Fibroblast of skin of left quadriceps (primary cell): ENCODE measurements around the gene GGACT.
"Not testable (repeated sequence)": the region's sequence is repeated elsewhere in the genome, so short reads cannot be mapped to it uniquely, and the experiment has no call there.

ENCODE experiments used
- DNase-seq, 2 experiments: peaks; one replicate each; pipeline ENCODE4 v3.0.0-alpha.2; 2013; ENCODE audit warnings: low read depth in 2 of 2

GGACT gene

DNA sequence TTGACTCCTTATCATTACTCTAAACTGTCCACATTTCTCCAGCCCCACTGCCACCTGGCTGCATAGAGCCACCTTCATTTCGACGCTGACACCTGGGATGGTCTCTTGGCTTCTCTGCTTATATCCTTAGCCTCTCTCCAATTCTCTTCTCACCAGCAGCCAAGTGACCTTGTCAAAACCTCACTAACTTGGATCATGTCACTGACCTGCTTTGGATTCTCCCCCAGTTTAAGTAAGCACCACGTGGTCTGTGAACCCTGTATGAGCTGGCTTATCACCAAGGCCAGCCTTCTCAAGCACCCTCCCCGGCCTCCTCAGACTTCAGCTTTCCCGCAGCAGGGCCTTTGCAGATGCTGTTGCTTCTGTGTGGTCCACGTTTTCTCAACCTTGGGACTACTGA lies 12.3 kb upstream of the GGACT start:
- no peak for DNase-seq

DNA sequence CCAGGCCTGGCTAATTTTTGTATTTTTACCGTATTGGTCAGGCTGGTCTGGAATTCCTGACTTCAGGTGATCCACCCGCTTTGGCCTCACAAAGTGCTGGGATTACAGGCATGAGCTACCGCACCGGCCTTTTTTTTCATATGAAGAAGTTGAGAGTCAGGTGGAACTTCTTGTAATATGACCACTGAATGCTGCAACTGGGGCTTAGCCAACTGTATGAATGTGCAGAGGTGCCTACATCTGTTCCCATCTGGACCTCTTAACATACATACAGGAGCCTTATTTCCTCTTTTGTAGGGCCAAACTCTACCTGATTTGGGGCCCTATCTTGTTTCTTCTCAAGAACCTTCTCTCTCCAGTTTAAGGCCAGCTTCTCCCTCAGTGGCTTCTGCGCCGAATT lies 11.9 kb upstream of the GGACT start:
- DNase-seq: no peak

DNA sequence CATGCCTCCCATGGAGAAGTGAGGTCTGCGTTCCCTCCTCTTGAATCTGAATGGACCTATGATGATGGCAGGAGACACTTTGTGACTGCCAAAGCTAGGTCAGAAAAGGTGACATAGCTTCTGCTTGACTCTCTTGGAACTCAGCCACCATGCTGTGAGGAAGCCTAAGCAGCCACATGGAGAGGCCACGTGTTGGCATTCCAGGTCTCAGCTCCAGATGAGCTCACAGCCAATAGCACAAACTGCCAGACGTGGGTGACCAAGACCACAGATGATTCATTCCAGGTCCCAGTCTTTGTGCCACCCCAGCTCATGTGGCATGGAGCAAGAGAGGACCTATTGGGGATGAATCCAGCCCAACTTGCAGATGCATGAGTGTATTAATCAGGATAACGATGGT lies 8.7 kb upstream of the GGACT start:
- no peak for DNase-seq

DNA sequence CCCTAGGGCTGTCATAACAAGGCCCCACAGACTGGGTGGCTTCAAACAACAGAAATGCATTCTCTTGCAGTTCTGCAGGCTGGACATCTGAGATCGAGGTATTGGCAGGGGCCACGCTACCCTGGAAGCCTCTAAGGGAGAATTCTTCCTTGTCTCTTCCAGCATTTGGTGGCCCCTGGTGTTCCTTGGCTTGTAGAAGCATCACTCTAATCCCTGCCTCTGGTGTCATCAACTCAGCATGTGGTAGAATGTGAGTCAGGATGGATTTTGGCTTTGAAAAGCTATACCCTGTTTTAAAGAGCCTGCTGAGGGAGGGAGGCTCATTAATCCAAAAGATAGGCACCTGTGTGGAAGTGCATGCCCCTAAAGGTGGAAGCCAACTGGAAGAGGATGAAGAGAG lies 7.9 kb upstream of the GGACT start:
- DNase-seq: no peak

DNA sequence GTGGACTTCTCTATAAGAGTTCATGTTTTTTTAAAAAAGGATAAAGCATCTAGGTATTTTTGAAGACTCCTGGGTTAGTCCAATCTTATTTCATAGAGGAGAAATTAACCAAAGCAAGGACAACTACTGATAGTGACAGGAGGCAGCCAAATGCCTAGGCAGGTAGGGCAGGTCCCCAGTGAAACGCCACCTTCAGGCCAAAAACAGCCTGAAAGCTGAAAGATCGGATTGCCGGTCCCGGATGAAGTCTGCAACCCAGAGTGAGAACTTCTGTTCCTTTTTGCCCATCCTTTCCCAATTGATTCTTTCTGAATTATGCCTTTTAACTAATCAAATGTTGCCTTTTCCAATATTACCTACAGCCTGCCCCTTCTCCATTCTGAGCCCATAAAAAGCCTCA lies 6.1 kb upstream of the GGACT start:
- DNase-seq: no peak

DNA sequence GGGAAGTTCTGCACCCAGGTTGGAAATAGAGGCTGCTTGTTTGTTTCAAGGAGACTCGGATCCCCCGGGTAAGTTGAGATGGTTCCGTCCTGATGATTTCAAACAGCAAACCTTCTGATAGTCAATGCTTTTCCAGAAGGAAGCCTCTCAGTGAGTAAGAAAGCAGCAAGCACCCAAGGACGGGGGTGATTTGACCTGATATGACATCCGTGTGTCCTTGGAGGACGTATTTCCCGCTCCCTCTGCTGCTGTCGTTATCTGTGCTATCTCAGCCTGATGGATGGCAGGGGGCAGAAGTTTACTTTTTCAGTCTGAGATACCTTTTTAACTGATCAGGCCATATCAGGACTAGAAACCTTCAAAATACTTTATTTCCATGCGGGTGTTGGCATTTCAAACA lies 5.7 kb upstream of the GGACT start:
- no peak for DNase-seq

DNA sequence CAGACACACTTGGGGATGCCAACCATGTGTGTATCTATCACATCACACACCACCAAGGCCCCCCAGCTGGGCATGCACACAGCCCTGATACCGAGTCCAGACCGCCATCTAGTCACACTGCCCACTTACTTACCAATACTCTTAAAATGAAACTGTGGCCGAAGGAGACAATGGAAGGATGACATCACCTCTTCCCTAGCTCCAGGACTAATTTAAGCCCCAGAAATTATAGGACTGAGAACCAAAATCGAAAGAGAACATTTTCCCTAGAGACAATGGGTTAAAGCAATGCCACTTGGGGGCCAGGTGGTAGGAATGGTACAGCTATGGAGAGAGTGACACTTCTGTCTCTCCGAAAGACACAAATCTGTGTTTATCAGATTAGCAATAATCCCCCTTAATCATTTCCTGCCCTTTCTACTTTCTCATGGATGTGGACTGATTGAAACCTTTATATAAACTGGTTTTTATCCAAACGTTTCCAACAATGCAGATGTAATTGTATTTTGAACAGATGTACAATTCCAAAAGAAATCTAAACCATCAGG lies 663 bp upstream of the GGACT start:
- DNase-seq: no peak

DNA sequence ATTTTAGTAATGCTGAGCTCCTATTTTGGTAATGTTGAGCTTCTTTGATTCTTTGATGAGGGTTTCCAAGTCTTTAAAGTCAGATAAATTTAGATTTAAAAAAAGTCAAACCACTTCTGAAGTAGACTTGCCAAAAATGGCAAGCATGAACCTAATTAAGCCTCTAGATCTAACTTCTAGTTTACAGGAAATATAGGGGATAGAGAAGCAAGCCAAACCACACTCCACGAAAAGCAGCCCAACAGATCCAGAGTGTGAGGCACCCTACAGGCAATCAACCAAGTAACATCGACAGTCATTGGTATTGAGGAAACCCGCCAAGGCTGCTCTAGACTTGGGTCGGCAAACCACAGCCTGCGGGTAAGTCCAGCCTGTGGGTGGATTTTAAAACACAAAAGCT lies 3.7 kb downstream of the GGACT start:
- peak; percentile 3 for DNase-seq

DNA sequence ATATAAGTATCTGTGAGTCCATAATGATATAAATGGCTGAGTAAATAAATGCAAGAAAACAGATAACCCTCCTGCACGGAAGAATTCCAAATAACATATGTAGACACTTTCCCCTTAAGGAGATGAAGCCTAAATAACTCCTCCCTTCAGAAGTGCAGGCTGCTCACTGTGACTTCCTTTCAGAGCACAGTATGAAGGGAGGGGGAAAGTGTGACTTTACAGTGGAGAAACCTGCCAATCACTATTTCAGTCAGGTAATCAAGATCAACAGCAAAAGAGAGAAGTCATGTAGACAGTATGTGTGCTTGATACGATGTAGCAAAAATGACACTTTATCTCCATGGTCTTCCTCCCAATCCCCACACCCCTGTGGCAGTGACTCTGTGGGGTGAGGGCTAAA lies 7.1 kb downstream of the GGACT start:
- no peak for DNase-seq

DNA sequence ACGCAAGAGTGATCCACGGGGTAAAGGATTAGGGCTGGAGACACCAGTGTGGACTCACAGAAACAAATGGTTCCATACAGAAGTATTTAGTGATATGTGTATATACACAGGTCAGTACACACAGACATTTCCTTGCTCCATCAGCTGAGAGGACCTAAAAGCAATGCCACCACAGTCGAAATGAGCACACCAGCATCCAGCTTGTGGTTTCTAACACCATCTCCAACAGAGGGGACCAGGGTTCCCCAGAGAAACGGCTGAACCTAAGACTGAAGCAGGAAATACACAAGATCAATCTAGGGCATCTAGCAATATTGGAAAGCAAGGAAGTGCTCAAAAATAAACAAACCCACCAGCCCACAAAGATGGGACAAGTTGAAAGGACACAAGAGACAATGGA lies 7.6 kb downstream of the GGACT start:
- DNase-seq: no peak

DNA sequence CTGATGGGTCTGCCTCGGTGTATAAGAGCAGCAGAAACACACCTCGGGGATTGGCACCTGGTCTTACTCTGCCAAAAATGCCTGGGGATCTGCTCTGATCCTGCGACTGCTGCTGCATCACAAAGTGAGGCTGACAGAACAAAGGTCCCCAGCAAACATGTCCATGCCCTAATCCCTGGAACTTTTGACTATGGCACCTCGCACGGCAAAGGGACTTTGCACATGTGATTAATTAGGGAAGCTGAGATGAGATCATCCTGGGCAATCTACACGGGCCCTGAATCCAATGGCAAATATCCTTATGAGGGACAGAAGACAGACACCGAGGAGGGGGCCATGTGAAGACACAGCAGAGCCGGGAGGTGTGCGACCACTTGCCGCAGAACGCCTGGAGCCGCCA lies 8.5 kb downstream of the GGACT start:
- DNase-seq: no peak

DNA sequence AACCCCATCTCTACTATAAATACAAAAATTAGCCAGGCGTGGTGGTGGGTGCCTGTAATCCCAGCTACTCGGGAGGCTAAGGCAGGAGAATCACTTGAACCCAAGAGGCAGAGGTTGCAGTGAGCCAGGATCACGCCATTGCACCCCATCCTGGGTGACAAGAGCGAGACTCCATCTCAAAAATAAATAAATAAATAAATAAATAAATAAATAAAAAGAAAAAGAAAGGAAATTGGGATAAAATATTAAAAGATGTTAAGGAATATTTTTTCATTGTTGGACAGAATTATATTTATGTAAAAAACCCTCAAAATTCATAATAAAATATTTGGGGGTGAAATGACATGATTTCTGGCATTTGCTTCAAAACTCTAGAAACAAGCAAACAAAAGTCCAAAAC lies 11.3 kb downstream of the GGACT start:
- DNase-seq: not testable (repeated sequence)

DNA sequence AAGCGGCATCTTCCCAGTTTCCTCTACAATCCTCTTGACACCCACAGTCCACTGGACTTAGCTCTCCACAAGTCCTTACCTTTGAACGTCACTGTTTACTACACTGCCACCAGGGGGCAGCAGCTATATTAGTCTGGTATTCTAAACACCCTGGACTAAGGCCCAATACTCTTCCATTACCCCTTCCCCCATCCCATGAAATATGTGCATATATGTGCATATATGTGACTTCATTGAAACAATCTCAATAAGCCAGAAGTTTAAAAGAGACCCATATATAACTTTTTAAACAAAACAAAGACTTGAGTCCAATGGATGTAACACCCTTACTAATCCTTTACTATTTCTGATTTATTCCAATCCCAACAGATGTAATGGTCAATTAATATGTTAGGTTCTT lies 15.5 kb downstream of the GGACT start:
- peak; percentile 48 for DNase-seq

DNA sequence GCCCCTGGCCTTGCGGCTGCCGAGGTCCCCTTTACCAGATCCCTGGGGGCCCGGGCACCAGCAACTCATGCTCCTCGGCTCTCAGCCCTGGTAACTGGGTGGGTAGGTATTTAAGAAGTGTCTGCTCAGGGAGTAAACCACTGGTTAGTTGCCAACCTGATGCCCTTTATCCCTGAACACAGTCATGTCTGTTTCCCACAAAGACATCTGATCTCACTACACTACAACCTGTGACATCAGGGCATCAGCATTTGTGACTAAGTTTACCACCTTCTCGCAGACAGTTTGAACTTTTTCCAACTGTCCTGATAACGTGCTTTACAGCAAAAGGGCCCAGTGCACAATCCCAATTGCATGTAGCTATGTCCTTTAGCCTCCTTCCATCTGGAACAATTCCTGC lies 22.0 kb downstream of the GGACT start:
- DNase-seq: no peak

DNA sequence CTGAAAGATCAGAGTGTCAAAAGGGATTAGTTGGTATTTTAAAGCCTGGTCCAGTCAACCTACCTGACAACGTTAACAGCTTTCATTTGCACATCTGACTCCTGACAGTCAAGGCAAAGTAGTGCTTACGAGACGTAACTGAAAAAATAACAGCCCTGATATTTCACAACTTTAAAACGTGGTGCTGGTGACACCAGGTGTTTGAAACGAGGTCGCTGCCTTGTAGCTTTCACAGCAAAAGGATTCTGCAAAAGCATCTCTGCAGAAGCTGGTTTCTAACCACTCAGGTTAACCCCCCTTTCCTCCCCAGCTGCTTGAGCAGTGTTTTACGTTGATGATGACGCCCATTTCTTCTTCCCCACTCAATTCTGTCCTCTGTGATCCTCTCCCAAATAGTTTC lies 23.3 kb downstream of the GGACT start:
- no peak for DNase-seq

DNA sequence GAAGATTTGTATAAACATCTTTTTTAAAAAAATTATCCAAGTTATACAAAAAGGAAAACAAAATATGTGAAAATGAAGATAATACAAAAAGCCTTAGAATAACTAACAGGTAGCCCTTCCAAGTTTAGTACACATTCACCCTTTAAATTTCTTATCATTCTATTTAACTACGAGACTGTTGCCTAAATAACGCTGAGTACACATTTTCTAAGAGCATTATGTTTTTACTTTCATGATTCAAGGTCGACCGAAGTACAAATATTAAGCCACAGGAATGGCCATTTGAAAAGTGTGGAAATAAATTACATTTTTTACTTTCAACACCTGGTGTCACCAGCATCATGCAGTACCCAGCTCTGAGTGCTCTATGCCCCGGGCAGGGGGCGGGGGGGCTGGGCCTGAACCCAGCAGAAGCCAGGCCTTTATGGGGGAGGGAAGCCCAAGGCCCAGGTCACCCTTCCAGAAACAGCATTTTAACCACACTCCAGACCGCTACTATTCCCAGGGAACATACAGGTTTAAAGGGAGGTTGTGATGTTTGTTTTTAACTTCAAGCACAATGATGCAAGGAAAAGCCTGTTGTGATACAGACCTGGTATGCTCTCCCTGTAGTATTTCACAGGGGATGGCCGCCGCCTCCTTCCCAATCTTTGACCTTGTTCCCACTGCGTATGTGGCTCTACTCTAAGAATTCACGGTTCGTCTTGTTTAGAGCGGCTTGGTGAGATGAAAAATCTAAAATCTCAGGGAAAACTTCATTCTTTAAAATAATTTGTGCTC lies 24.0 kb downstream of the GGACT start:
- DNase-seq: no peak

DNA sequence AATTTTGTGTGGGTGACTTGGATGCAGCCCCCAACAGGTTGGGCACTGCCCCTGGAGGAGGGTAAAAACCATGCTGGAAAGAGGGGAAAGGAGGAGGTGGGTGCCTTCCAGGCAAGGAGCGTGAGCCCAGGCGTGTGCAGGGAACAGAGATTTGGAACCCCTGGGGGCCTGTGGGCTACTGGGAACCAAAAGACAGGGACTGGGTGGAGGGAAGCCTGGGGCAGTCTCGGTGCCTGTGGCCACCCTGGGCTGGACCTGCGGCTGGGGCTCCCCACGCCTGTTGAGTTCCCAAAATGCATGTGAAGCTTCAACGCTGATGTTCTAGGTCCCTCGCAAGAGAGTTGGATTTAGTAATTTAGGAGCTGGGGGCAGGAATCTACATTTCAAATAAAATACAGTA lies 24.8 kb downstream of the GGACT start:
- DNase-seq: no peak

DNA sequence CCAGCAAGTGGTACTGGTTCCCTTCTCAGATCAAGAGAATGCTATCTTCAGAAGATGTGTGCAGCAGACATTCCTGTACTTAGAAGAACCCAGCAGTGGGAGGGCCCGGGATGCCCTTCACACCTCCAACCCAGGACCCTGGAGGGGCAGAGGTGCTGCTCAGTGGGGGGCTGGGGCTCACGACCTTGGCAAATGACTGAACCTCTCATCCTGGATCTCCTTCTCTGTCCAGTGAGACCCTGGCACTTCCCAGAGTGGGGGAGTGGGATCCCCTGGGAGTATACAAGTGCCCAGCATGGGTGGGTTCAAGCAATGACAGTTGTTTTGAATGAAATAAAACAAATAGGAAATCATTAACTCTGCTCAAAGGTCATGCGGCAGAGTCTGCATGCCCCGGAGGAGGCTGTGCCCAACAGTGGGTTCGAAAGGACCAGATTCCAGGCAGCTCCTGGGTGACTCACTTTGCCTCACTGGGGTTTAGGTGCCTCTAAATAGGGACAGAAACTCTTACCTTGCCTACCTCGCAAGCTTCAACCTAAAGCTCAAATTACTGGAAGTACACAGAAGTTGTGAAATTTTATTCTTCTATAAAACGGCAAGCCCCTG lies 26.9 kb downstream of the GGACT start:
- no peak for DNase-seq

DNA sequence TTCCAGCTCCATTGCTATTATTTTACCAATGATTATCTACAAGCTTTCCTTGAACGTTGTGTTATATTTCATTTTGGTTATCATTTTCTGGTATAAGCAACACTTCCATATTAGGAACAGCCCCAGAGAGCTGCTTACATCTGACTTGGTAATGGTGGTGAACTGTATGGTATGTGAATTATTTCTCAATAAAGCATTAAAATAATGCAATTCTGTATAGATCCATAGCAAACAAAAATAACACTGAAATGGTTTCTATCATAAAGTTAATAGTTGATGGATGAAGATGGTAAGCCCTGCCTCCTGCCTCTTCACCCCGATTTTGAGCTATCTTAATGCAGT lies 27.5 kb downstream of the GGACT start:
- DNase-seq: no peak

DNA sequence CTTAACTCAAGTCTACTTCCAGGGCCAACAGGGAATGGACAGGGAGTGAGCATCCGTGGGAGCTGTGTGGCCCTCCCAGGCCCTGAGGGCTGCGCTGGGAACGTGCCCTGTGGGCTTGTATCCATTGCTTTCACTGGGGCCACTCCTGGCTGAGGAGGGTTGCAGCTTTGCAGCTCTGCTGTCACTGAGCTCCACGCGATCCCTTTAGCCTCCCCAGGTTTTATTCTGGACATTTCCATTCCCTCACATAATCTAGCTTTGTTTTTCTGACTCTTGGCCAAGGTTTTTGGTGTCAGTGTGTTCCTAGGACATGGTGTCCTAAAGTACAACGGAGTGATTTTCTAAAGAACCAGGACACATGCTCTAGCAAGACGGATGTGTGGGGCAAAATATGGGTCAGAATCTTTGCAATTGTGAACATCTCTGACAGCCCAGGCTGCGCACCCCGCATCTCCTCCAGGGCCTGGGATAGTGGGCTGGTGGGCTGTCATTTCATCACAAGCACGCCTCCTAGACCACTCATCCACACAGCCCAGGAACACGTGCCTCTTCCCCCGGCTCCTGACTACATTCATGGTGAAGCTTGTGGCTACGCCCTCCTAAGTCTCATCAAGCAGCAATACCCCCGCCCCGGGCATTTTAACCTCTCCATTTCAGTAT lies 28.0 kb downstream of the GGACT start:
- DNase-seq: no peak

DNA sequence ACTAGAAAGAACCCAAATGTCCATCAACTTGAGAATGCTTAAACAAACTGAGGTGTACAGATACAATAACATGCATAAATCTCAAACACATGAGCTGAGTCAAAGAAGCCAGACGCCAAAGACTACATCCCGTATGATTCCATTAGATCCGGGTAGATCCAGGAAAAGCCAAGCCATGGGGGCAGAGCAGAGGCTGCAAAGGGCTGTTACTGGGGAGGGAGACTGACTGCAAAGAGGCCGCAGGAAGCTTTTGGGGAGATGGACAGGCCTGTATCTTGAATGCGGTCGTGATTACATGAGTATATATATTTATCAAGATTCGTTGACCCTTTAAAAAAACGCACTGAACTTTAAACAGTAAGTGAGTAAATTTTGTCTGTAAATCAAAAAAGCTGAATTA lies 28.7 kb downstream of the GGACT start:
- no peak for DNase-seq

DNA sequence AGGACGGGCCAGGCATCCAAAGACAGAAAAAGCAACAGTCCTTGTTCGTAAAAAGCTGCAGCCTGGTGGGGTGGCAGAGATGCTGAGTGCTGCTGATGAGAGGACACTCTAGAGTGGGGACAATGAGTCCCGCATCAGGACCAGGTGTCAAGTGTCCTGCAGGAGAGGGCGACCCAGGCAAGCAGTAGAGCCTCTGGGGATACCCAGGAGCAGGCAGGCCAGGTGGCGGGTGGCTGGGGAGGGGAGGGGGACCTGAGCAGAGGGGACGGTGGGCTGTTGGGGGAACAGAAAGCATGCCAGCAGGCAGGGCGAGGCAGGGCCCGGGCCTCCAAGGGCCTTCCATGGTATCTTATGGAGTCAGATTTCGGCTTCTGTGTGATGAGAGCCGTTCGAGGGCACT lies 35.8 kb downstream of the GGACT start:
- no peak for DNase-seq

DNA sequence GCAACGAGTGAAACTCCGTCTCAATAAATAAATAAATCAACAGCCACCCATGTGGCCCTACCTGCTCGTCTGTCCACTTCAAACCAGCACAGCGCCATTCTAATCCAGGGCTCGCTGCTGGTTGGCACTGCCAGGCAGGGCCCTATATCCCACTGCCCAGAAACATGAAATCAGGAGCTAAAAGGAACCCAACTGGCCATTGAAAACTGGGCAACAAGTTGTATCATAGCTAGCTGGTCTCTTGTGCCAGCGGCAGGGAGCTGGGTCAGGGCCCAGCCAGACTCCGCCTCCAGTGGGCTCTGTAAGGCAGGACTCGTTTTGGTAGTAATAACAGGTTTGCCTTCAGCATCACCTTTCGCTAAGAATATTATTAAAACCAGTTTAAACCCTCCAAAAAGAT lies 39.3 kb downstream of the GGACT start:
- DNase-seq: no peak
